GF-D8 (cell line): ENCODE data around the gene ADAMTSL5.
"Not testable (repeated sequence)": the region's sequence is repeated elsewhere in the genome, so short reads cannot be mapped to it uniquely, and the experiment has no call there.

ENCODE experiments used
- DNase-seq: peaks from one replicate; lab custom pipeline; 2025; lab: John Stamatoyannopoulos, UW

Gene ADAMTSL5

GRCh38 chr19:1512671-1513498 is at the start of gene ADAMTSL5:
TSS of gene ADAMTSL5 (minus strand) at chr19:1513019. CDS start at chr19:1510943, 2,076 bp downstream.
- no peak for DNase-seq

- no peak for DNase-seq
Measured at GRCh38 chr19:1561236-1561842, 48.5 kb upstream of the ADAMTSL5 start.

- DNase-seq, result no peak
Measured at GRCh38 chr19:1560286-1560882, 47.6 kb upstream of the ADAMTSL5 start.

- DNase-seq, result no peak
Measured at GRCh38 chr19:1558552-1558951, 45.7 kb upstream of the ADAMTSL5 start.

- no peak for DNase-seq
Measured at GRCh38 chr19:1556390-1557070, 43.7 kb upstream of the ADAMTSL5 start.

- no peak for DNase-seq
Measured at GRCh38 chr19:1555487-1556389, 42.9 kb upstream of the ADAMTSL5 start.

- DNase-seq, result no peak
Measured at GRCh38 chr19:1554968-1555367, 42.1 kb upstream of the ADAMTSL5 start.

GRCh38 chr19:1553415-1553814 is 40.6 kb upstream of the ADAMTSL5 start:
- DNase-seq, result no peak

- DNase-seq, result no peak
Measured at GRCh38 chr19:1551068-1552040, 38.5 kb upstream of the ADAMTSL5 start.

- no peak for DNase-seq
Measured at GRCh38 chr19:1549332-1549945, 36.6 kb upstream of the ADAMTSL5 start.

GRCh38 chr19:1540365-1540925 is 27.6 kb upstream of the ADAMTSL5 start:
- DNase-seq, result no peak

GRCh38 chr19:1539749-1540148 is 26.9 kb upstream of the ADAMTSL5 start:
- not testable (repeated sequence) for DNase-seq

GRCh38 chr19:1538978-1539377 is 26.2 kb upstream of the ADAMTSL5 start:
- no peak for DNase-seq

- DNase-seq, result not testable (repeated sequence)
Measured at GRCh38 chr19:1535699-1536098, 22.9 kb upstream of the ADAMTSL5 start.

GRCh38 chr19:1534972-1535371 is 22.2 kb upstream of the ADAMTSL5 start:
- DNase-seq, result no peak

- no peak for DNase-seq
Measured at GRCh38 chr19:1533510-1534150, 20.8 kb upstream of the ADAMTSL5 start.

GRCh38 chr19:1532003-1532402 is 19.2 kb upstream of the ADAMTSL5 start:
- no peak for DNase-seq

- no peak for DNase-seq
Measured at GRCh38 chr19:1531587-1531986, 18.8 kb upstream of the ADAMTSL5 start.

GRCh38 chr19:1530856-1531255 is 18.0 kb upstream of the ADAMTSL5 start:
- DNase-seq, result not testable (repeated sequence)
